ENCODE measurements around the gene KSR2.

DNA sequence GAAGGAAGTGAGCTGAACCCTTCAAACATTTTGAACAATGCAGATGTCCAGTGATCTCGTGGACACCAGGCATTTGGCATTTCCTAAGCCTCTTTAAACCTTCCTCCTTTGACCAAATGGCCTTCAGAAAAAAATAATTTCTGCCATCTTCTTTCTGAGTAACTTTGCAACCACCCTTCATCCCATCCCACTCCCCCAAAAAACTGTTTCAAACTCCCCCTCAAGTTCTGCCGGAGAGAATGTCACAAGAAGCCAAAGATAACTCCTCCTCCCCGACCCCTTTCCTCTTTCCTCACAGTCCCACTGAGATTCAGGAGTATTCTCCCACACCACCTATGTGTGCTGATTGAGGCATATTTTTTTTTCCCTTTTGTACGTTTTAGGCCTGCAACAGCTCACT is 1.7 kb downstream of the KSR2 start:
- TF ChIP-seq PCBP2 (optimal IDR thresholded peaks at IDR 0.05; ENCODE audit: low read depth, low read length, poor library complexity, severe bottlenecking) = no peak
- no peak for TF ChIP-seq POLR2AphosphoS5 (IDR thresholded peaks at IDR 0.05; ENCODE audit: low read depth, low read length)
- TF ChIP-seq, protein P1, sequence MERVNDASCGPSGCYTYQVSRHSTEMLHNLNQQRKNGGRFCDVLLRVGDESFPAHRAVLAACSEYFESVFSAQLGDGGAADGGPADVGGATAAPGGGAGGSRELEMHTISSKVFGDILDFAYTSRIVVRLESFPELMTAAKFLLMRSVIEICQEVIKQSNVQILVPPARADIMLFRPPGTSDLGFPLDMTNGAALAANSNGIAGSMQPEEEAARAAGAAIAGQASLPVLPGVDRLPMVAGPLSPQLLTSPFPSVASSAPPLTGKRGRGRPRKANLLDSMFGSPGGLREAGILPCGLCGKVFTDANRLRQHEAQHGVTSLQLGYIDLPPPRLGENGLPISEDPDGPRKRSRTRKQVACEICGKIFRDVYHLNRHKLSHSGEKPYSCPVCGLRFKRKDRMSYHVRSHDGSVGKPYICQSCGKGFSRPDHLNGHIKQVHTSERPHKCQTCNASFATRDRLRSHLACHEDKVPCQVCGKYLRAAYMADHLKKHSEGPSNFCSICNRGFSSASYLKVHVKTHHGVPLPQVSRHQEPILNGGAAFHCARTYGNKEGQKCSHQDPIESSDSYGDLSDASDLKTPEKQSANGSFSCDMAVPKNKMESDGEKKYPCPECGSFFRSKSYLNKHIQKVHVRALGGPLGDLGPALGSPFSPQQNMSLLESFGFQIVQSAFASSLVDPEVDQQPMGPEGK (CRISPR knock-in tag; IDR thresholded peaks at IDR 0.05) = no peak
- no peak for TF ChIP-seq ZFP90 (CRISPR knock-in tag; IDR thresholded peaks at IDR 0.05; ENCODE audit: borderline replicate concordance)
- TF ChIP-seq EZH2 (conservative IDR thresholded peaks at IDR 0.05; ENCODE audit: low read depth, low read length) = no peak
- TF ChIP-seq, protein P2, sequence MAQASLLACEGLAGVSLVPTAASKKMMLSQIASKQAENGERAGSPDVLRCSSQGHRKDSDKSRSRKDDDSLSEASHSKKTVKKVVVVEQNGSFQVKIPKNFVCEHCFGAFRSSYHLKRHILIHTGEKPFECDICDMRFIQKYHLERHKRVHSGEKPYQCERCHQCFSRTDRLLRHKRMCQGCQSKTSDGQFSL (CRISPR knock-in tag; IDR thresholded peaks at IDR 0.05) = no peak
- no peak for TF ChIP-seq GABPA (IDR thresholded peaks at IDR 0.05; ENCODE audit: low read depth, low read length)
- TF ChIP-seq GABPA (CRISPR knock-in tag; IDR thresholded peaks at IDR 0.05; ENCODE audit: low read depth) = no peak
- TF ChIP-seq, protein P3, sequence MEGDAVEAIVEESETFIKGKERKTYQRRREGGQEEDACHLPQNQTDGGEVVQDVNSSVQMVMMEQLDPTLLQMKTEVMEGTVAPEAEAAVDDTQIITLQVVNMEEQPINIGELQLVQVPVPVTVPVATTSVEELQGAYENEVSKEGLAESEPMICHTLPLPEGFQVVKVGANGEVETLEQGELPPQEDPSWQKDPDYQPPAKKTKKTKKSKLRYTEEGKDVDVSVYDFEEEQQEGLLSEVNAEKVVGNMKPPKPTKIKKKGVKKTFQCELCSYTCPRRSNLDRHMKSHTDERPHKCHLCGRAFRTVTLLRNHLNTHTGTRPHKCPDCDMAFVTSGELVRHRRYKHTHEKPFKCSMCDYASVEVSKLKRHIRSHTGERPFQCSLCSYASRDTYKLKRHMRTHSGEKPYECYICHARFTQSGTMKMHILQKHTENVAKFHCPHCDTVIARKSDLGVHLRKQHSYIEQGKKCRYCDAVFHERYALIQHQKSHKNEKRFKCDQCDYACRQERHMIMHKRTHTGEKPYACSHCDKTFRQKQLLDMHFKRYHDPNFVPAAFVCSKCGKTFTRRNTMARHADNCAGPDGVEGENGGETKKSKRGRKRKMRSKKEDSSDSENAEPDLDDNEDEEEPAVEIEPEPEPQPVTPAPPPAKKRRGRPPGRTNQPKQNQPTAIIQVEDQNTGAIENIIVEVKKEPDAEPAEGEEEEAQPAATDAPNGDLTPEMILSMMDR (CRISPR knock-in tag; IDR thresholded peaks at IDR 0.05) = no peak
- no peak for TF ChIP-seq RBAK (CRISPR knock-in tag; IDR thresholded peaks at IDR 0.05)
- TF ChIP-seq, protein P4, sequence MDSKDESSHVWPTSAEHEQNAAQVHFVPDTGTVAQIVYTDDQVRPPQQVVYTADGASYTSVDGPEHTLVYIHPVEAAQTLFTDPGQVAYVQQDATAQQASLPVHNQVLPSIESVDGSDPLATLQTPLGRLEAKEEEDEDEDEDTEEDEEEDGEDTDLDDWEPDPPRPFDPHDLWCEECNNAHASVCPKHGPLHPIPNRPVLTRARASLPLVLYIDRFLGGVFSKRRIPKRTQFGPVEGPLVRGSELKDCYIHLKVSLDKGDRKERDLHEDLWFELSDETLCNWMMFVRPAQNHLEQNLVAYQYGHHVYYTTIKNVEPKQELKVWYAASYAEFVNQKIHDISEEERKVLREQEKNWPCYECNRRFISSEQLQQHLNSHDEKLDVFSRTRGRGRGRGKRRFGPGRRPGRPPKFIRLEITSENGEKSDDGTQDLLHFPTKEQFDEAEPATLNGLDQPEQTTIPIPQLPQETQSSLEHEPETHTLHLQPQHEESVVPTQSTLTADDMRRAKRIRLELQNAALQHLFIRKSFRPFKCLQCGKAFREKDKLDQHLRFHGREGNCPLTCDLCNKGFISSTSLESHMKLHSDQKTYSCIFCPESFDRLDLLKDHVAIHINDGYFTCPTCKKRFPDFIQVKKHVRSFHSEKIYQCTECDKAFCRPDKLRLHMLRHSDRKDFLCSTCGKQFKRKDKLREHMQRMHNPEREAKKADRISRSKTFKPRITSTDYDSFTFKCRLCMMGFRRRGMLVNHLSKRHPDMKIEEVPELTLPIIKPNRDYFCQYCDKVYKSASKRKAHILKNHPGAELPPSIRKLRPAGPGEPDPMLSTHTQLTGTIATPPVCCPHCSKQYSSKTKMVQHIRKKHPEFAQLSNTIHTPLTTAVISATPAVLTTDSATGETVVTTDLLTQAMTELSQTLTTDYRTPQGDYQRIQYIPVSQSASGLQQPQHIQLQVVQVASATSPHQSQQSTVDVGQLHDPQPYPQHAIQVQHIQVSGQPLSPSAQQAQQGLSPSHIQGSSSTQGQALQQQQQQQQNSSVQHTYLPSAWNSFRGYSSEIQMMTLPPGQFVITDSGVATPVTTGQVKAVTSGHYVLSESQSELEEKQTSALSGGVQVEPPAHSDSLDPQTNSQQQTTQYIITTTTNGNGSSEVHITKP (CRISPR knock-in tag; IDR thresholded peaks at IDR 0.05; ENCODE audit: low read depth) = no peak
- TF ChIP-seq SMC3 (IDR thresholded peaks at IDR 0.05; ENCODE audit: low read length) = no peak

Data from HepG2 (cell line).